ENCODE data around the gene ASMT.

DNA sequence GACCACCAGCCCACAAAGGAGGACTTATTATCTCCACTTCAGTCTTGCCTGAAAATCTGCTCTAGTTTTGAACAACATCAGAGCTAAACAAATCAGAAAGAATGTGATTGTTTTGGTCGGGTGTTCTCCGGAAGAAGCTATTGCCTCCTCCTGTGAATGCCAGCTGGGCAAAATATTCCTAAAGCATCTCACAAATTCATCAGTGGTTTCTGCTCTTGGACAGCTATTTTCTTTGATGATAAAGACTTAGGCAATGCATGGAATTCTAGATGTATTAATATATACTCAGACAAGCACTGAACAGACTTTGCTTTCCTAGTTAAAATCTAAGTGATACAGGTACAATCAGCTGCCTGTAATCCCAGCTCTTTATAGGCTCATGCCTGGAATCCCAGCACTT lies 71.8 kb downstream of the ASMT start:
- TF ChIP-seq TAF1 (IDR thresholded peaks at IDR 0.05; ENCODE audit: low read depth, low read length) (no peak), POLR2AphosphoS5 (IDR thresholded peaks at IDR 0.05; ENCODE audit: low read depth, low read length) (no peak)

All from GM12891 (cell line).